ENCODE measurements around the gene JAG2. TPM values are rescaled to one million over a fixed set of nuclear protein-coding genes. Genes with fewer than 3 reads are reported as not detected.

The JAG2 gene
- polyA plus RNA-seq, 3 donors = 8.1 to 10.1 (median 8.9) TPM

GRCh38 chr14:105145381-105146180 is 23.0 kb downstream of the JAG2 start:
- no peak for DNase-seq (ENCODE audit: extremely low read depth in 1 of 11, low read depth in 9 of 11, low spot score in 4 of 11)

GRCh38 chr14:105144666-105145380 is 23.8 kb downstream of the JAG2 start:
- DNase-seq (ENCODE audit: extremely low read depth in 1 of 11, low read depth in 9 of 11, low spot score in 4 of 11) = no peak

GRCh38 chr14:105144026-105144665 is 24.4 kb downstream of the JAG2 start:
- no peak for DNase-seq (ENCODE audit: extremely low read depth in 1 of 11, low read depth in 9 of 11, low spot score in 4 of 11)

- DNase-seq (ENCODE audit: extremely low read depth in 1 of 11, low read depth in 9 of 11, low spot score in 4 of 11) = no peak
These were observed 25.0 kb downstream of the JAG2 start for GRCh38 chr14:105143451-105144025.

- DNase-seq (ENCODE audit: extremely low read depth in 1 of 11, low read depth in 9 of 11, low spot score in 4 of 11) = no peak
These were observed 25.7 kb downstream of the JAG2 start for GRCh38 chr14:105142651-105143450.

GRCh38 chr14:105141486-105142281 is 26.9 kb downstream of the JAG2 start:
- DNase-seq (ENCODE audit: extremely low read depth in 1 of 11, low read depth in 9 of 11, low spot score in 4 of 11) = no peak

GRCh38 chr14:105141026-105141425 is 27.6 kb downstream of the JAG2 start:
- no peak for DNase-seq (ENCODE audit: extremely low read depth in 1 of 11, low read depth in 9 of 11, low spot score in 4 of 11)

- DNase-seq (ENCODE audit: extremely low read depth in 1 of 11, low read depth in 9 of 11, low spot score in 4 of 11) = no peak
These were observed 28.0 kb downstream of the JAG2 start for GRCh38 chr14:105140581-105140980.

GRCh38 chr14:105139831-105140239 is 28.7 kb downstream of the JAG2 start:
- no peak for DNase-seq (ENCODE audit: extremely low read depth in 1 of 11, low read depth in 9 of 11, low spot score in 4 of 11)

GRCh38 chr14:105139212-105139825 is 29.3 kb downstream of the JAG2 start:
- DNase-seq (ENCODE audit: extremely low read depth in 1 of 11, low read depth in 9 of 11, low spot score in 4 of 11) = no peak

- DNase-seq (ENCODE audit: extremely low read depth in 1 of 11, low read depth in 9 of 11, low spot score in 4 of 11) = no peak
These were observed 29.9 kb downstream of the JAG2 start for GRCh38 chr14:105138551-105139111.

GRCh38 chr14:105138021-105138541 is 30.5 kb downstream of the JAG2 start:
- DNase-seq (ENCODE audit: extremely low read depth in 1 of 11, low read depth in 9 of 11, low spot score in 4 of 11) = no peak

GRCh38 chr14:105137481-105138020 is 31.0 kb downstream of the JAG2 start:
- no peak for DNase-seq (ENCODE audit: extremely low read depth in 1 of 11, low read depth in 9 of 11, low spot score in 4 of 11)

- no peak for DNase-seq (ENCODE audit: extremely low read depth in 1 of 11, low read depth in 9 of 11, low spot score in 4 of 11)
These were observed 31.9 kb downstream of the JAG2 start for GRCh38 chr14:105136401-105137322.

GRCh38 chr14:105135700-105136395 is 32.7 kb downstream of the JAG2 start:
- DNase-seq (ENCODE audit: extremely low read depth in 1 of 11, low read depth in 9 of 11, low spot score in 4 of 11) = no peak

Measured in renal cortex interstitium (tissue), 11 donors.